Loucy (cell line): Measurements from ENCODE around the gene WWC1.

Source experiments
- CTCF ChIP-seq: fragments of 200-600 bp; sonication (generic); conservative IDR thresholded peaks from 2 replicates; pipeline ENCODE4 v1.5.1; 2014; ENCODE audit warnings: mild to moderate bottlenecking, antibody characterized with exemption, low read length
- EZH2phosphoT487 ChIP-seq: fragments of 200-600 bp; IDR thresholded peaks from 2 replicates; pipeline ENCODE4 v1.6.1; 2018; ENCODE audit warnings: antibody characterized with exemption, mild to moderate bottlenecking, moderate library complexity, borderline replicate concordance

- TF ChIP-seq CTCF (no peak), EZH2phosphoT487 (no peak)
These were observed 61.9 kb downstream of the WWC1 start for GRCh38 chr5:168353216-168353957.
